Kidney (tissue), 14 donors: ENCODE measurements around the gene MEN1. TPM values are rescaled to one million over a fixed set of nuclear protein-coding genes. Genes with fewer than 3 reads are reported as not detected.
A peak's percentile ranks its signal among the peaks of the same experiment; 100 is the strongest.

Source experiments
- DNase-seq, 5 donors: peaks; one replicate each; pipeline ENCODE4 v3.0.0-alpha.2; 2013 to 2020
- FAIRE-seq: peaks from 2 replicates; lab custom pipeline; 2012; peaks lifted over from hg19 to GRCh38; lab: Jason Lieb, UNC
- H3K27ac ChIP-seq, 2 donors: one replicate each; pipeline ENCODE4 v1.7.0; 2013; ENCODE audit warnings: low read depth in 2 of 2, low read length in 2 of 2, inconsistent platforms in 1 of 2
- H3K27me3 ChIP-seq: one replicate; pipeline ENCODE4 v1.7.1; 2013; ENCODE audit warnings: low read length, inconsistent platforms; ENCODE audit not compliant: control insufficient read depth, insufficient read depth
- H3K36me3 ChIP-seq, 3 donors: one replicate each; pipeline versions ENCODE4 v1.7.0 to v1.7.1; 2013; ENCODE audit warnings: low read length in 3 of 3, control low read depth in 1 of 3, inconsistent platforms in 1 of 3; ENCODE audit not compliant: insufficient read depth in 3 of 3, control insufficient read depth in 2 of 3
- H3K4me1 ChIP-seq, 3 donors: one replicate each; pipeline versions ENCODE4 v1.7.0 to v1.7.1; 2013; ENCODE audit warnings: low read length in 3 of 3, inconsistent platforms in 1 of 3, low read depth in 1 of 3; ENCODE audit not compliant: control insufficient read depth in 2 of 3, insufficient read depth in 2 of 3
- H3K4me3 ChIP-seq, 3 donors: one replicate each; pipeline versions ENCODE4 v1.7.0 to v1.8.1; 2013; ENCODE audit warnings: low read length in 3 of 3, control low read depth in 1 of 3, inconsistent platforms in 1 of 3
- H3K9ac ChIP-seq, 3 donors: one replicate each; pipeline versions ENCODE4 v1.7.0 to v1.7.1; 2013; ENCODE audit warnings: low read length in 3 of 3, control low read depth in 1 of 3, inconsistent platforms in 1 of 3
- H3K9me3 ChIP-seq, 3 donors: one replicate each; pipeline versions ENCODE4 v1.7.0 to v1.7.1; 2013; ENCODE audit warnings: low read length in 3 of 3, control low read depth in 1 of 3, inconsistent platforms in 1 of 3; ENCODE audit not compliant: control insufficient read depth in 2 of 3, insufficient read depth in 1 of 3
- intact Hi-C: fragments of 100-400 bp; cut with DNase I; formaldehyde crosslinking; loops from one replicate; pipeline ENCODE4 v1.11.1; 2022
- polyA plus RNA-seq: library from polyadenylated mRNA; stranded (reverse); fragments of 350-450 nt; fragmentation: Illumina TruSeq; extraction: RNeasy Lipid Tissue Mini Kit (QIAGEN cat#74804); gene quantifications from one replicate; pipeline ENCODE4 v1.2.3, GENCODE V29; 2014; ENCODE audit warnings: low read depth, low replicate concordance; ENCODE audit not compliant: insufficient read depth
- total RNA-seq: library from RNA; stranded (reverse); fragmentation: NEBNext Ultra II Directional; extraction: Animal tissue kit (Norgen Biotek cat#: 25700); gene quantifications from one replicate; pipeline ENCODE4 v1.2.1, GENCODE V29; 2021
- TF ChIP-seq, protein P1 (sequence below): IDR thresholded peaks from 3 replicates; pipeline ENCODE4 v1.5.1; 2012; ENCODE audit warnings: mild to moderate bottlenecking, moderate library complexity, borderline replicate concordance; ENCODE audit not compliant: insufficient read depth; ENCODE audit errors: extremely low read depth
- donor health status: control.
- donor health status: control.
- donor health status: control.
- donor health status: control.
- donor health status: control.
- donor health status: DM: yes; HTN: yes; CAD: no.
- donor health status: Normal renal cell carcinoma (clear cell type).

The MEN1 gene
- total and polyA plus RNA-seq, 2 donors from 2014 or later: 20.9 to 24.0 TPM

DNA sequence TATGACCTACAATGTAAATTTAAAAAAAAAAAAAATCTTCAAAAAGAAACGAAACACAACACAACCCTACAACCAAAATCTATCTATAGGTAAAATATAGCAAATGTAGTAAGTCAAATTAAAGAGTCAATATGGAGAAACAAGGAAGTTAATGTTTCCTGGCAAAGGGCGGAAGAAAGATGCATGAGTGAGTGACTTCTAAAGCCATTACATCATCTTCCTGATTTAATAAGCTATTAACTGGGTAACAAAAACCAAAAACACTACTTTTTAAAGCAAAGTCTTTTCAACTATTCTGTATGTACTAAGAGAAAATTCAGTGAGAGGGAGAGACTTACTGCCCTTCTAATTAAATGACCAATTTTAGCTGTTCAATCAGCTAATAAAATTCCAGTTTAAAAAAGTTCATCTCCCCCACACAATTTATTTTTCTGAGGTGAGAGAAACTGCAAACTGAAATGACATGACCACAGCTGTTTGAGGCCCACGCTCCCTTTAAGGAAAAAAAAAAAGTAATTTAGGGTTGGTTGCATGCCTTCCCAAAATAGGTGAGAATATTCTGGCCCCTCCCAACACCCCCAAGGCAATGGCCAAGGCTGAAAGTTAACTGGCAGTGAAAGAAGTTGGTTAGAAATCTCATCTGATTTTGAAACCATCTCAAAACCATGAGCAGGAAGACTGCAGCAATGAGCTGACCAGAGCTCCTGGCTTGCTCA lies 37.9 kb downstream of the MEN1 start:
- Histone ChIP-seq H3K4me1 (peaks cover 6 to 33% (median 14%) of the 10 kb centered on the region in 3 donors), H3K27ac (peak overlapping the region in 1 of 2 donors; percentile 14), H3K9ac (no peak overlapping the region)

DNA sequence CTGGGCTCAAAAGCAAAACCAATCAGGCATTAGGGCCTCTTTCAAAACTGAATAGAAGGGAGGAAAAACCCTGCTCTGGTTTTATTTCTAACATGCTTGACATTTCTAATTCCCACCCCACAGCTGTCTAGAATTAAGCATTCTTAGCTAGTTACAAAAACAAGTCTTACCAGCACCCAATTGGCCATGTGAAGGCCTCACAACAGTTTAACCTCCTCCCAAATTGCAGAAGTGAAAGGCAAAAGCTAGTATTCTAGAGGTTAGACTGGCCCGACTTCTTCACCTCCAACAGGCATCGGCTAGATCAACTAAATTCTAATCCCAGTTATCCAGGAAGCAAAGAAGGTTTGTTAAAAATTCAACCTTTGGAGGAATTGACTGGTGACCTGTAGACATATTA lies 38.5 kb downstream of the MEN1 start:
- DNase-seq: no peak
- intact Hi-C loops: no loop called here
- Histone ChIP-seq H3K4me3 (no peak overlapping the region), H3K36me3 (peaks cover 55 to 97% (median 85%) of the 10 kb centered on the region in 3 donors), H3K4me1 (peaks cover 6 to 31% (median 10%) of the 10 kb centered on the region in 3 donors), H3K9me3 (no peaks in the 10 kb centered on the region), H3K9ac (no peak overlapping the region), H3K27me3 (no peaks in the 10 kb centered on the region), H3K27ac (peak overlapping the region in 1 of 2 donors; percentile 32)
- FAIRE-seq: no peak
- TF ChIP-seq, protein P1, sequence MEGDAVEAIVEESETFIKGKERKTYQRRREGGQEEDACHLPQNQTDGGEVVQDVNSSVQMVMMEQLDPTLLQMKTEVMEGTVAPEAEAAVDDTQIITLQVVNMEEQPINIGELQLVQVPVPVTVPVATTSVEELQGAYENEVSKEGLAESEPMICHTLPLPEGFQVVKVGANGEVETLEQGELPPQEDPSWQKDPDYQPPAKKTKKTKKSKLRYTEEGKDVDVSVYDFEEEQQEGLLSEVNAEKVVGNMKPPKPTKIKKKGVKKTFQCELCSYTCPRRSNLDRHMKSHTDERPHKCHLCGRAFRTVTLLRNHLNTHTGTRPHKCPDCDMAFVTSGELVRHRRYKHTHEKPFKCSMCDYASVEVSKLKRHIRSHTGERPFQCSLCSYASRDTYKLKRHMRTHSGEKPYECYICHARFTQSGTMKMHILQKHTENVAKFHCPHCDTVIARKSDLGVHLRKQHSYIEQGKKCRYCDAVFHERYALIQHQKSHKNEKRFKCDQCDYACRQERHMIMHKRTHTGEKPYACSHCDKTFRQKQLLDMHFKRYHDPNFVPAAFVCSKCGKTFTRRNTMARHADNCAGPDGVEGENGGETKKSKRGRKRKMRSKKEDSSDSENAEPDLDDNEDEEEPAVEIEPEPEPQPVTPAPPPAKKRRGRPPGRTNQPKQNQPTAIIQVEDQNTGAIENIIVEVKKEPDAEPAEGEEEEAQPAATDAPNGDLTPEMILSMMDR: no peak

More for the DNA sequence above, 37.9 kb downstream of the MEN1 start:
- Histone ChIP-seq H3K27me3 (no peaks in the 10 kb centered on the region), H3K4me3 (no peak overlapping the region), H3K9me3 (no peaks in the 10 kb centered on the region), H3K36me3 (peaks cover 51 to 91% (median 82%) of the 10 kb centered on the region in 3 donors)
- TF ChIP-seq, protein P1: no peak
- FAIRE-seq (no peak), DNase-seq (peak in 2 of 5 donors; percentile 21 to 38)
- intact Hi-C loops: no loop called here

DNA sequence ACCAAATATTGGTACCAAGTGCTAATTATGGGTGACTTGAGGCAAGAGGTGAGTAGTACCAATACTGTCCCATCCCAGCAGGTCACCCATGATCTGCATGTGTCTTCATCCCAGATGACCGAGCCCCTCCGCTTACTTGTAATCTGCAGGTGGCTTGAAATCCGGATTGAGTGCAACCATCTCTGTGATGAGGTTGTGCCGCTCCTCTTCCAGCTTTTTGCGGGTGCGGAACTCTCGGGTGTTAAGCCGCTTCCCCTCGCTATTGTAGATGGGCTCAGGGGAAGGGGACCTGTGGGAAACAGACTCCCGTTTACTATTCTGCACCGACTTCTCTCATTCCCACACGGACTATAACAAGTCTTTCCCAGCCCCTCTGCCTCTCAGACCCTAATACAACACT lies 40.2 kb downstream of the MEN1 start:
- Histone ChIP-seq H3K4me1 (peaks cover 0 to 25% (median 2%) of the 10 kb centered on the region in 3 donors), H3K9me3 (no peaks in the 10 kb centered on the region), H3K27ac (no peak overlapping the region), H3K36me3 (peaks cover 44 to 84% (median 77%) of the 10 kb centered on the region in 3 donors), H3K4me3 (no peak overlapping the region), H3K27me3 (no peaks in the 10 kb centered on the region), H3K9ac (no peak overlapping the region)
- intact Hi-C loops: no loop called here
- TF ChIP-seq, protein P1: no peak
- DNase-seq: peak in 1 of 5 donors; percentile 16
- no peak for FAIRE-seq
